Measurements from ENCODE around the gene SYNPO.

Gene SYNPO

GRCh38 chr5:150651924-150652671, 11.6 kb downstream of the SYNPO start:
- Histone ChIP-seq H3K9me2 (replicated peaks; ENCODE audit: insufficient read depth, low read length) (no peaks in the 10 kb centered on the region), H3K4me3 (ENCODE audit: insufficient read depth, low read length, poor library complexity, severe bottlenecking) (no peak overlapping the region), H4K20me1 (ENCODE audit: low read depth, low read length) (no peaks in the 10 kb centered on the region), H3K27ac (ENCODE audit: low read depth, low read length) (no peak overlapping the region), H2AFZ (ENCODE audit: low read depth, low read length, severe bottlenecking) (no peak overlapping the region), H3K36me3 (ENCODE audit: low read length) (no peaks in the 10 kb centered on the region), H3F3A (ENCODE audit: insufficient read depth) (no peaks in the 10 kb centered on the region), H3K79me2 (ENCODE audit: insufficient read depth, low read length) (no peaks in the 10 kb centered on the region), H3K4me2 (ENCODE audit: low read depth, low read length, poor library complexity, severe bottlenecking) (no peak overlapping the region), H3K9me3 (ENCODE audit: insufficient read depth, low read length) (no peaks in the 10 kb centered on the region), H3K27me3 (ENCODE audit: low read length) (no peaks in the 10 kb centered on the region), H3K9ac (ENCODE audit: low read length) (no peak overlapping the region)
- TF ChIP-seq EZH2phosphoT487 (conservative IDR thresholded peaks at IDR 0.05; ENCODE audit: low read length) (no peak), CTCF (IDR thresholded peaks at IDR 0.05; ENCODE audit: insufficient read depth, low read length, poor library complexity, severe bottlenecking) (no peak)

- H3K4me2 ChIP-seq (ENCODE audit: low read depth, low read length, poor library complexity, severe bottlenecking), result no peak overlapping the region
- no peaks in the 10 kb centered on the region for H3K27me3 ChIP-seq (ENCODE audit: low read length)
- H3K79me2 ChIP-seq (ENCODE audit: insufficient read depth, low read length), result no peaks in the 10 kb centered on the region
- H4K20me1 ChIP-seq (ENCODE audit: low read depth, low read length), result no peaks in the 10 kb centered on the region
- no peaks in the 10 kb centered on the region for H3K36me3 ChIP-seq (ENCODE audit: low read length)
- TF ChIP-seq EZH2phosphoT487 (conservative IDR thresholded peaks at IDR 0.05; ENCODE audit: low read length), result no peak
- TF ChIP-seq CTCF (IDR thresholded peaks at IDR 0.05; ENCODE audit: insufficient read depth, low read length, poor library complexity, severe bottlenecking), result no peak
- no peak overlapping the region for H3K9ac ChIP-seq (ENCODE audit: low read length)
- H3K9me3 ChIP-seq (ENCODE audit: insufficient read depth, low read length), result no peaks in the 10 kb centered on the region
- H3K27ac ChIP-seq (ENCODE audit: low read depth, low read length), result no peak overlapping the region
- no peak overlapping the region for H3K4me3 ChIP-seq (ENCODE audit: insufficient read depth, low read length, poor library complexity, severe bottlenecking)
- H2AFZ ChIP-seq (ENCODE audit: low read depth, low read length, severe bottlenecking), result no peak overlapping the region
- H3K9me2 ChIP-seq (replicated peaks; ENCODE audit: insufficient read depth, low read length), result no peaks in the 10 kb centered on the region
- H3F3A ChIP-seq (ENCODE audit: insufficient read depth), result no peaks in the 10 kb centered on the region
These were observed 12.8 kb downstream of the SYNPO start for GRCh38 chr5:150653145-150653761.

GRCh38 chr5:150653762-150654556, 13.5 kb downstream of the SYNPO start:
- Histone ChIP-seq H3K27ac (ENCODE audit: low read depth, low read length) (no peak overlapping the region), H3K9ac (ENCODE audit: low read length) (no peak overlapping the region), H3K27me3 (ENCODE audit: low read length) (no peaks in the 10 kb centered on the region), H3K4me2 (ENCODE audit: low read depth, low read length, poor library complexity, severe bottlenecking) (no peak overlapping the region), H4K20me1 (ENCODE audit: low read depth, low read length) (no peaks in the 10 kb centered on the region), H2AFZ (ENCODE audit: low read depth, low read length, severe bottlenecking) (no peak overlapping the region), H3F3A (ENCODE audit: insufficient read depth) (no peaks in the 10 kb centered on the region), H3K9me2 (replicated peaks; ENCODE audit: insufficient read depth, low read length) (no peaks in the 10 kb centered on the region), H3K36me3 (ENCODE audit: low read length) (no peaks in the 10 kb centered on the region), H3K4me3 (ENCODE audit: insufficient read depth, low read length, poor library complexity, severe bottlenecking) (no peak overlapping the region), H3K79me2 (ENCODE audit: insufficient read depth, low read length) (no peaks in the 10 kb centered on the region), H3K9me3 (ENCODE audit: insufficient read depth, low read length) (no peaks in the 10 kb centered on the region)
- TF ChIP-seq CTCF (IDR thresholded peaks at IDR 0.05; ENCODE audit: insufficient read depth, low read length, poor library complexity, severe bottlenecking) (no peak), EZH2phosphoT487 (conservative IDR thresholded peaks at IDR 0.05; ENCODE audit: low read length) (no peak)
